ENCODE results near the gene PSEN1.

The PSEN1 gene

GRCh38 chr14:73261520-73262426, 125.5 kb downstream of the PSEN1 start:
- Histone ChIP-seq H3K4me3 (ENCODE audit: control insufficient read depth in 1 of 7, extremely low read depth in 1 of 7, insufficient read depth in 4 of 7, low read depth in 2 of 7, low read length in 6 of 7) (no peak overlapping the region), H3K4me1 (ENCODE audit: control extremely low read depth in 1 of 4, control insufficient read depth in 4 of 4, insufficient read depth in 4 of 4, low read length in 3 of 4) (no peaks in the 10 kb centered on the region), H3K27ac (ENCODE audit: insufficient read depth in 1 of 2, low read depth in 1 of 2, low read length in 2 of 2, poor library complexity in 1 of 2, severe bottlenecking in 2 of 2) (no peak overlapping the region), H3K27me3 (replicated peaks in 2 of 5; ENCODE audit: control insufficient read depth in 4 of 5, insufficient read depth in 5 of 5, low read length in 4 of 5) (no peaks in the 10 kb centered on the region), H3K36me3 (ENCODE audit: control insufficient read depth in 4 of 4, insufficient read depth in 4 of 4, low read length in 3 of 4) (no peaks in the 10 kb centered on the region), H3K9me3 (ENCODE audit: control extremely low read depth in 1 of 5, control insufficient read depth in 4 of 5, insufficient read depth in 2 of 5, low read depth in 1 of 5, low read length in 4 of 5) (no peaks in the 10 kb centered on the region)
- no peak for DNase-seq
- WGBS (ENCODE audit: insufficient coverage): 99% methylated on average over 14 of the region's 15 CpGs
- POLR2A ChIA-PET: interaction anchor here (1.0 kb wide), 1 partner anchor 16 kb away, joined by 4 read pairs; no protein-coding TSS in a partner anchor
- CTCF ChIA-PET: interaction anchor here (1.4 kb wide), 1 partner anchor 30 kb away, joined by 3 read pairs; no protein-coding TSS in a partner anchor

- H3K9me3 ChIP-seq (ENCODE audit: control extremely low read depth in 1 of 5, control insufficient read depth in 4 of 5, insufficient read depth in 2 of 5, low read depth in 1 of 5, low read length in 4 of 5): no peaks in the 10 kb centered on the region
- H3K36me3 ChIP-seq (ENCODE audit: control insufficient read depth in 4 of 4, insufficient read depth in 4 of 4, low read length in 3 of 4): no peaks in the 10 kb centered on the region
- ChIA-PET POLR2A (interaction anchor here (1.0 kb wide), 1 partner anchor 15 kb away, joined by 4 read pairs; no protein-coding TSS in a partner anchor), CTCF (interaction anchor here (1.4 kb wide), 1 partner anchor 30 kb away, joined by 3 read pairs; no protein-coding TSS in a partner anchor)
- H3K27me3 ChIP-seq (replicated peaks in 2 of 5; ENCODE audit: control insufficient read depth in 4 of 5, insufficient read depth in 5 of 5, low read length in 4 of 5): no peaks in the 10 kb centered on the region
- no peak for DNase-seq
- no peak overlapping the region for H3K4me3 ChIP-seq (ENCODE audit: control insufficient read depth in 1 of 7, extremely low read depth in 1 of 7, insufficient read depth in 4 of 7, low read depth in 2 of 7, low read length in 6 of 7)
- no peak overlapping the region for H3K27ac ChIP-seq (ENCODE audit: insufficient read depth in 1 of 2, low read depth in 1 of 2, low read length in 2 of 2, poor library complexity in 1 of 2, severe bottlenecking in 2 of 2)
- 98% methylated on average over 18 of the region's 20 CpGs for WGBS (ENCODE audit: insufficient coverage)
- no peaks in the 10 kb centered on the region for H3K4me1 ChIP-seq (ENCODE audit: control extremely low read depth in 1 of 4, control insufficient read depth in 4 of 4, insufficient read depth in 4 of 4, low read length in 3 of 4)
Observed at GRCh38 chr14:73262427-73263183, 126.3 kb downstream of the PSEN1 start.

GRCh38 chr14:73263606-73264005, 127.3 kb downstream of the PSEN1 start:
- H3K9me3 ChIP-seq (ENCODE audit: control extremely low read depth in 1 of 5, control insufficient read depth in 4 of 5, insufficient read depth in 2 of 5, low read depth in 1 of 5, low read length in 4 of 5): no peaks in the 10 kb centered on the region
- no peaks in the 10 kb centered on the region for H3K4me1 ChIP-seq (ENCODE audit: control extremely low read depth in 1 of 4, control insufficient read depth in 4 of 4, insufficient read depth in 4 of 4, low read length in 3 of 4)
- no peak overlapping the region for H3K4me3 ChIP-seq (ENCODE audit: control insufficient read depth in 1 of 7, extremely low read depth in 1 of 7, insufficient read depth in 4 of 7, low read depth in 2 of 7, low read length in 6 of 7)
- H3K27ac ChIP-seq (ENCODE audit: insufficient read depth in 1 of 2, low read depth in 1 of 2, low read length in 2 of 2, poor library complexity in 1 of 2, severe bottlenecking in 2 of 2): no peak overlapping the region
- ChIA-PET CTCF (interaction anchor here (1.1 kb wide), 1 partner anchor 56 kb away, joined by 3 read pairs; no protein-coding TSS in a partner anchor), POLR2A (interaction anchor here (0.6 kb wide), 1 partner anchor 13 kb away, joined by 3 read pairs; no protein-coding TSS in a partner anchor)
- 98% methylated on average over 6 of the region's 7 CpGs for WGBS (ENCODE audit: insufficient coverage)
- no peak for DNase-seq
- no peaks in the 10 kb centered on the region for H3K36me3 ChIP-seq (ENCODE audit: control insufficient read depth in 4 of 4, insufficient read depth in 4 of 4, low read length in 3 of 4)
- no peaks in the 10 kb centered on the region for H3K27me3 ChIP-seq (replicated peaks in 2 of 5; ENCODE audit: control insufficient read depth in 4 of 5, insufficient read depth in 5 of 5, low read length in 4 of 5)

GRCh38 chr14:73264080-73264884, 128.0 kb downstream of the PSEN1 start:
- Histone ChIP-seq H3K27ac (ENCODE audit: insufficient read depth in 1 of 2, low read depth in 1 of 2, low read length in 2 of 2, poor library complexity in 1 of 2, severe bottlenecking in 2 of 2) (no peak overlapping the region), H3K4me3 (ENCODE audit: control insufficient read depth in 1 of 7, extremely low read depth in 1 of 7, insufficient read depth in 4 of 7, low read depth in 2 of 7, low read length in 6 of 7) (no peak overlapping the region), H3K9me3 (ENCODE audit: control extremely low read depth in 1 of 5, control insufficient read depth in 4 of 5, insufficient read depth in 2 of 5, low read depth in 1 of 5, low read length in 4 of 5) (no peaks in the 10 kb centered on the region), H3K4me1 (ENCODE audit: control extremely low read depth in 1 of 4, control insufficient read depth in 4 of 4, insufficient read depth in 4 of 4, low read length in 3 of 4) (no peaks in the 10 kb centered on the region), H3K36me3 (ENCODE audit: control insufficient read depth in 4 of 4, insufficient read depth in 4 of 4, low read length in 3 of 4) (no peaks in the 10 kb centered on the region), H3K27me3 (replicated peaks in 2 of 5; ENCODE audit: control insufficient read depth in 4 of 5, insufficient read depth in 5 of 5, low read length in 4 of 5) (no peaks in the 10 kb centered on the region)
- CTCF ChIA-PET: interaction anchor here (1.1 to 1.5 kb wide), 2 partner anchors 10 to 56 kb away, joined by 3 read pairs; no protein-coding TSS in a partner anchor
- DNase-seq: no peak
- 96% methylated on average over 20 of the region's 23 CpGs for WGBS (ENCODE audit: insufficient coverage)
- POLR2A ChIA-PET: interaction anchor here (0.6 kb wide), 1 partner anchor 14 kb away, joined by 3 read pairs; no protein-coding TSS in a partner anchor

GRCh38 chr14:73264885-73265720, 128.8 kb downstream of the PSEN1 start:
- ChIA-PET CTCF (interaction anchor here (1.5 kb wide), 1 partner anchor 9 kb away, joined by 3 read pairs; no protein-coding TSS in a partner anchor), POLR2A (interaction anchor here (1.1 kb wide), 1 partner anchor 9 kb away, joined by 4 read pairs; no protein-coding TSS in a partner anchor)
- H3K27ac ChIP-seq (ENCODE audit: insufficient read depth in 1 of 2, low read depth in 1 of 2, low read length in 2 of 2, poor library complexity in 1 of 2, severe bottlenecking in 2 of 2): no peak overlapping the region
- H3K4me3 ChIP-seq (ENCODE audit: control insufficient read depth in 1 of 7, extremely low read depth in 1 of 7, insufficient read depth in 4 of 7, low read depth in 2 of 7, low read length in 6 of 7): no peak overlapping the region
- WGBS (ENCODE audit: insufficient coverage): 95% methylated on average over 9 of the region's 18 CpGs
- no peaks in the 10 kb centered on the region for H3K27me3 ChIP-seq (replicated peaks in 2 of 5; ENCODE audit: control insufficient read depth in 4 of 5, insufficient read depth in 5 of 5, low read length in 4 of 5)
- H3K9me3 ChIP-seq (ENCODE audit: control extremely low read depth in 1 of 5, control insufficient read depth in 4 of 5, insufficient read depth in 2 of 5, low read depth in 1 of 5, low read length in 4 of 5): no peaks in the 10 kb centered on the region
- peaks cover 0 to 7% (median 5%) of the 10 kb centered on the region in 4 experiments for H3K4me1 ChIP-seq (ENCODE audit: control extremely low read depth in 1 of 4, control insufficient read depth in 4 of 4, insufficient read depth in 4 of 4, low read length in 3 of 4)
- no peak for DNase-seq
- H3K36me3 ChIP-seq (ENCODE audit: control insufficient read depth in 4 of 4, insufficient read depth in 4 of 4, low read length in 3 of 4): no peaks in the 10 kb centered on the region

GRCh38 chr14:73265721-73266046, 129.4 kb downstream of the PSEN1 start:
- peaks cover 0 to 12% (median 7%) of the 10 kb centered on the region in 4 experiments for H3K4me1 ChIP-seq (ENCODE audit: control extremely low read depth in 1 of 4, control insufficient read depth in 4 of 4, insufficient read depth in 4 of 4, low read length in 3 of 4)
- CTCF ChIA-PET: interaction anchor here (1.1 to 1.7 kb wide), 4 partner anchors 9 to 207 kb away, joined by 3 to 5 read pairs (median 4); no protein-coding TSS in a partner anchor
- H3K36me3 ChIP-seq (ENCODE audit: control insufficient read depth in 4 of 4, insufficient read depth in 4 of 4, low read length in 3 of 4): no peaks in the 10 kb centered on the region
- H3K4me3 ChIP-seq (ENCODE audit: control insufficient read depth in 1 of 7, extremely low read depth in 1 of 7, insufficient read depth in 4 of 7, low read depth in 2 of 7, low read length in 6 of 7): no peak overlapping the region
- DNase-seq: no peak
- POLR2A ChIA-PET: interaction anchor here (1.1 kb wide), 1 partner anchor 10 kb away, joined by 4 read pairs; no protein-coding TSS in a partner anchor
- H3K27ac ChIP-seq (ENCODE audit: insufficient read depth in 1 of 2, low read depth in 1 of 2, low read length in 2 of 2, poor library complexity in 1 of 2, severe bottlenecking in 2 of 2): no peak overlapping the region
- WGBS (ENCODE audit: insufficient coverage): 100% methylated on average over 3 of the region's 3 CpGs
- no peaks in the 10 kb centered on the region for H3K27me3 ChIP-seq (replicated peaks in 2 of 5; ENCODE audit: control insufficient read depth in 4 of 5, insufficient read depth in 5 of 5, low read length in 4 of 5)
- H3K9me3 ChIP-seq (ENCODE audit: control extremely low read depth in 1 of 5, control insufficient read depth in 4 of 5, insufficient read depth in 2 of 5, low read depth in 1 of 5, low read length in 4 of 5): no peaks in the 10 kb centered on the region

Data from common myeloid progenitor, CD34-positive (primary cell).